ENCODE results near the gene ATXN1. TPM values are rescaled to one million over a fixed set of nuclear protein-coding genes. Genes with fewer than 3 reads are reported as not detected.

ATXN1 gene
- total RNA-seq, 1 donor from 2014 or later: 64.5 TPM

DNA sequence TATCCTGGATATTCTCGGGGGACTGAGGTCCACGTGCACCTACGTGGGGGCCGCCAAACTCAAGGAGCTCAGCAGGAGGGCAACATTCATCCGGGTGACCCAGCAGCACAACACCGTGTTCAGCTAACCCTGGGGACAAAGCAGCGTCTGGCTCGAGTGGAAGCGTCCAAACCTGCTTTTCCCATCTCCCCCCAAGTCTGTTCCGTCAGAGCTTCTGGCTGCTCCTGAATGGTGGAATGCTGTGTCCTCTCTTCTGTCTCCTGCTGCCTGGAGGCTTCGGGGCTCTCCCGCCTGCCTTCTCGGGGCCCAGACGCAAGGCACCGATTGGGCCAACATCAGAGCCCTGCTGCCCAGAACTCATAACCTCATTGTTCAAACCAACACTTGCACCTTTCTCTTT, 466.2 kb downstream of the ATXN1 start:
- Mint-ChIP-seq H3K4me1 (ENCODE audit: low read depth) (no peaks in the 10 kb centered on the region), H3K9me3 (ENCODE audit: low read depth) (no peaks in the 10 kb centered on the region), H3K36me3 (ENCODE audit: low read depth) (peaks cover 8% of the 10 kb centered on the region), H3K4me3 (ENCODE audit: unreplicated experiment) (no peak overlapping the region), H3K27me3 (ENCODE audit: low read depth) (no peaks in the 10 kb centered on the region), H3K27ac (ENCODE audit: unreplicated experiment) (no peak overlapping the region)
- no peak for DNase-seq (ENCODE audit: low spot score)
- TF ChIP-seq, protein P1, sequence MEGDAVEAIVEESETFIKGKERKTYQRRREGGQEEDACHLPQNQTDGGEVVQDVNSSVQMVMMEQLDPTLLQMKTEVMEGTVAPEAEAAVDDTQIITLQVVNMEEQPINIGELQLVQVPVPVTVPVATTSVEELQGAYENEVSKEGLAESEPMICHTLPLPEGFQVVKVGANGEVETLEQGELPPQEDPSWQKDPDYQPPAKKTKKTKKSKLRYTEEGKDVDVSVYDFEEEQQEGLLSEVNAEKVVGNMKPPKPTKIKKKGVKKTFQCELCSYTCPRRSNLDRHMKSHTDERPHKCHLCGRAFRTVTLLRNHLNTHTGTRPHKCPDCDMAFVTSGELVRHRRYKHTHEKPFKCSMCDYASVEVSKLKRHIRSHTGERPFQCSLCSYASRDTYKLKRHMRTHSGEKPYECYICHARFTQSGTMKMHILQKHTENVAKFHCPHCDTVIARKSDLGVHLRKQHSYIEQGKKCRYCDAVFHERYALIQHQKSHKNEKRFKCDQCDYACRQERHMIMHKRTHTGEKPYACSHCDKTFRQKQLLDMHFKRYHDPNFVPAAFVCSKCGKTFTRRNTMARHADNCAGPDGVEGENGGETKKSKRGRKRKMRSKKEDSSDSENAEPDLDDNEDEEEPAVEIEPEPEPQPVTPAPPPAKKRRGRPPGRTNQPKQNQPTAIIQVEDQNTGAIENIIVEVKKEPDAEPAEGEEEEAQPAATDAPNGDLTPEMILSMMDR (IDR thresholded peaks at IDR 0.05): no peak

DNA sequence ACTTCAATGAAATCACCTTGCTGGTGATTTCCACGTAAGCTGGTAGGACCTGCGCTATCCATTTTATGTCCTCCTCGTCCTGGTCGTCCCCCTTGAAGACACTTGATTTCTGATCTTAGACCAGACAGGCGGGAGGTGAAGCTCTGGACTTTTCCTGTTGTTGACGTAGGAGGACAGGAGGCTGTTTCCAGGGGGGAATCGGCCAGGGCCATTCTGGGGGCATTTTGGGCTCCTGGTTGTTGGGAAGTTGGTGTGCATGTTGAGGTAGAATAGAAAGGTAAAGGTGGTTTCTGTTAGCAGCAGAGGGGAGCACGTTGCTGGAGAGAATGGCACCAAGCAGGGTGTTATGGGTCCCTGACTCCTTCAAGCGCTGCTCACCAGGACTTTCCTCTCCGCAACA, 466.9 kb downstream of the ATXN1 start:
- H3K4me3 Mint-ChIP-seq (ENCODE audit: unreplicated experiment): no peak overlapping the region
- H3K4me1 Mint-ChIP-seq (ENCODE audit: low read depth): no peaks in the 10 kb centered on the region
- TF ChIP-seq, protein P1 (IDR thresholded peaks at IDR 0.05): no peak
- no peaks in the 10 kb centered on the region for H3K9me3 Mint-ChIP-seq (ENCODE audit: low read depth)
- DNase-seq (ENCODE audit: low spot score): no peak
- H3K36me3 Mint-ChIP-seq (ENCODE audit: low read depth): peaks cover 8% of the 10 kb centered on the region
- no peak overlapping the region for H3K27ac Mint-ChIP-seq (ENCODE audit: unreplicated experiment)
- H3K27me3 Mint-ChIP-seq (ENCODE audit: low read depth): no peaks in the 10 kb centered on the region

DNA sequence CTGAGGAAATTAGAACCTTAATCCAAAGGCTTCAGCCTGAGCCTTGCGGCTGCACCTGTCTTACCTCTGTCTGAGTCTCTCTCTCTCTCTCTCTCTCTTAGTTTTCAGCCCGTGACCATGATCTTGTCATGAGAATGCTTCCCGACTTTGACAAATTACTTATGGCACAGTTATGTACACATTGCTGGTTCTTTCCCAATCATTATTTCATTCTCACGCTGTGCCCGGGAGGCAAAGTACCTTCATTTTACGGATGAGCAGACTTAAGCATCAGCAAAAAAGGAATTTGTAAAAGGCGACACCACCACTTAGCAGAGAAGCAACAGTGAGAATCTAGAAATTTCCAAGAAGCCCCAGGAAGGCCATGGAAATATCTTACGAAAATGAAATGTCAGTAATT, 468.3 kb downstream of the ATXN1 start:
- no peak overlapping the region for H3K27ac Mint-ChIP-seq (ENCODE audit: unreplicated experiment)
- H3K36me3 Mint-ChIP-seq (ENCODE audit: low read depth): peaks cover 6% of the 10 kb centered on the region
- no peaks in the 10 kb centered on the region for H3K4me1 Mint-ChIP-seq (ENCODE audit: low read depth)
- no peak overlapping the region for H3K4me3 Mint-ChIP-seq (ENCODE audit: unreplicated experiment)
- no peak for DNase-seq (ENCODE audit: low spot score)
- TF ChIP-seq, protein P1 (IDR thresholded peaks at IDR 0.05): no peak
- H3K27me3 Mint-ChIP-seq (ENCODE audit: low read depth): no peaks in the 10 kb centered on the region
- no peaks in the 10 kb centered on the region for H3K9me3 Mint-ChIP-seq (ENCODE audit: low read depth)

DNA sequence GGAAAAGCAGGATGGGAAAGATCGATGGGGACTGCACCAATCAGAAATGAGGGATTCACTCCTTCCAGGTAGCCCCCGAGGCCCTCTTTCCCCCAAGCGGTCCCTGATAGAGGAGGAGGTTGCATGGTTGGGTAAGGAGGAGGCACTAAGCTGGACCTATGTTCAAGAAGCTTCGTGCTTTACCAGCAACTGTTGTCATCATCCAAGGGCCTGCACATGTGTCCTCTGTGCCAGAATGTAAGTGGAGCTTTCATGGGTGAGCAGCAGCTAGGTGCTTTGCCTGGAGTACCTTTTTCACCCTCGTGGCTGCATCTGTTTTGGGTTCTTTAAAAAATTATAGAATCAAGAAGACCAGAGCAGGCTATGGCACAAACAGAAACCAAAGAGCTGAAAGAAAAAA, 468.8 kb downstream of the ATXN1 start:
- no peaks in the 10 kb centered on the region for H3K9me3 Mint-ChIP-seq (ENCODE audit: low read depth)
- DNase-seq (ENCODE audit: low spot score): no peak
- no peak overlapping the region for H3K27ac Mint-ChIP-seq (ENCODE audit: unreplicated experiment)
- TF ChIP-seq, protein P1 (IDR thresholded peaks at IDR 0.05): no peak
- peaks cover 6% of the 10 kb centered on the region for H3K36me3 Mint-ChIP-seq (ENCODE audit: low read depth)
- no peak overlapping the region for H3K4me3 Mint-ChIP-seq (ENCODE audit: unreplicated experiment)
- H3K4me1 Mint-ChIP-seq (ENCODE audit: low read depth): no peaks in the 10 kb centered on the region
- H3K27me3 Mint-ChIP-seq (ENCODE audit: low read depth): no peaks in the 10 kb centered on the region

DNA sequence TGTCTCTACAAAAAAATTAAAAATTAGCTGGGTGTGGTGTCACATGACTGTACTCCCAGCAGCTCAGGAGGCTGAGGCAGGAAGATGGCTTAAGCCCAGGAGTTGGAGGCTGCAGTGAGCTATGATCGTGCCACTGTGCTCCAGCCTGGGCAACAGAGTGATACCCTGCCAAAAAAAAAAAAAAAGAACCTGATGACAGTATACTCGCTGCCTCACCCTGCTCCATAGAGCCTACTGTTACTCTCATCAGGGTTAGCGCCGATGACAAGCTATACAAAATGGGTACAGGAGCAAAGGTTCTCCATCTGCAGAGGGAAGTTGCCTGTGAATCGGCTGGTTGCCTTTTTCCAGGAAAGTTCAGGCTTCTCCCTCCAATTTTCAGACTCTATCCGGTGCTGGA, 469.5 kb downstream of the ATXN1 start:
- Mint-ChIP-seq H3K27me3 (ENCODE audit: low read depth) (no peaks in the 10 kb centered on the region), H3K36me3 (ENCODE audit: low read depth) (peaks cover 6% of the 10 kb centered on the region), H3K4me3 (ENCODE audit: unreplicated experiment) (no peak overlapping the region), H3K27ac (ENCODE audit: unreplicated experiment) (no peak overlapping the region), H3K9me3 (ENCODE audit: low read depth) (no peaks in the 10 kb centered on the region), H3K4me1 (ENCODE audit: low read depth) (no peaks in the 10 kb centered on the region)
- no peak for DNase-seq (ENCODE audit: low spot score)
- TF ChIP-seq, protein P1 (IDR thresholded peaks at IDR 0.05): no peak

Data from chondrocyte (in vitro differentiated cells).